HG03439 (cell line): ENCODE measurements around the gene SERPINB4.

ENCODE experiments used
- ATAC-seq: cut with Tn5 transposase; IDR thresholded peaks from one replicate; pipeline ENCODE4 v1.9.1; 2021; ENCODE audit warnings: mild to moderate bottlenecking, moderate library complexity; ENCODE audit not compliant: unreplicated experiment

The SERPINB4 gene

DNA sequence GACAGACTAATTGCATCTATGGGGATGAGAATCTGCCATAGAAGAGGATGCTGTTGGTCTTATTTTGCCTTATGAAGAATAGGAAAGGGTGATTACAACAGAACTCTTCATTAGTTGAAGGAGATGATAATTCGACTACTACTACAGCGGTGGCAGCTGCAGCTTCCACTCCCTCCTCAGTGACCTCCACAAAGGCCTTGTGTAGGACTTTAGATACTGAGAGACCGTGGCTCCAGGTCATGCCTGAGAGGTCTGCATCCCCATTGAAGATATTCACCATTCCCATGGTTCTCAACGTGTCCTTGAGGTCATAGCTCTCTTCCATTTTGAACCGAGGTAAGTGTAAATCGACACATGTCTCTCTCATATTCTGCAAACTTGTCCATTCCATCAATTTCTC lies 6.4 kb downstream of the SERPINB4 start:
- no peak for ATAC-seq

DNA sequence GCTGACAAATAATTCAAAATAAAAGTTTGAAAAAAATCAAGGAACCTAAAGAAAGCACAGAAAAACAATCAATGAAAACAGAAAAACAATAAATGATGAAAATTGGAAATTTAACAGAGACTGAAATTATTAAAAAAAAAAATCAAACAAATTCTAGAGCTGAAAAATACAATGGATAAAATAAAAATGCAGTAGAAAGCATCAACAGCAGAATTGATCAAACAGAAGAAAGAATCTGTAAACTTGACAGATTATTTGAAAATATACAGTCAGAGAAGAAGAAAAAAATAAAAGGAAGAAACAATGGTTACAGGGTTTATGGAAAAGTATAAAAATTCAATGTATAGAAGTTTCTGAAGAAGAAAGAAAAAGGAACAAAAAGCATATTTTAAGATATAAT lies 16.2 kb downstream of the SERPINB4 start:
- no peak for ATAC-seq

DNA sequence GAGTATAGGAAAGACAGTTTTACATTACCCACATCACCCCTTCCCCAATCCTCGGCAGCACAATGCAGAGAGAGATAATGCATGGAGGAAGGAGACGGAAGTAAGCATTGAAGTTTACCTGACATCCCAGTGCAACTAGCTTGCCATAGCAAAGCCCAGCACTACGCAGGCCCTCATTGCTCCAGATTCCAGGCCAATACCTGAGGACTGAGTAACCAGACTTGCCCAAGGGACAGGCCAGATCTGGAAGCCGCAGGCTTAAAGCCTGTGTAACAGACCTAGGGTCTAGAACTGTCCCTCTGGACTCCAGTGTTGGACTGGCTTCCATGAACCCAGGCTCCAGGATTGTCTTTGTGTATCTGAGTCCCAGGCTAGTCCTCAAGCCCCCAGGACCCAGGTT lies 17.6 kb downstream of the SERPINB4 start:
- no peak for ATAC-seq

GRCh38 chr18:63624863-63625262 lies 19.2 kb downstream of the SERPINB4 start:
- no peak for ATAC-seq

DNA sequence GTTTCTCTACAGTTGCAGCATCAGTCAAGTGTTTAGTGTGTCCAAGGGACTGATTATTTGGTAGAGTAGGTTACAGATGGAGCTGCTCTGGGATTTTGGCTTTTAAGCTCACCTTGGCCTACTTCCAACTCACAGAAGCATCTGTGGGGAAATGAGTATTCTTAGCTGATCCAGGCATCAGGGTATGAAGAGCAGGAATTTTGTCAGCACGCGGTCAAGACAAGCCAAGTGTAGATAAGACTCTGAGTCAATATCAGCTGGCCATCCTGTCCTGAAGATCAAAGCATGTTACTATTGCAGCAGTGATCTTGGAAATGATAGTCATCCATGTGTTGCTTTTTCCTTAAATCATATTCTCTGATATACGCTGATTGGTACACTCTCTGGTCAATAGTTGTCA lies 24.4 kb downstream of the SERPINB4 start:
- no peak for ATAC-seq

- no peak for ATAC-seq
Observed at GRCh38 chr18:63617915-63618234, 26.2 kb downstream of the SERPINB4 start.

DNA sequence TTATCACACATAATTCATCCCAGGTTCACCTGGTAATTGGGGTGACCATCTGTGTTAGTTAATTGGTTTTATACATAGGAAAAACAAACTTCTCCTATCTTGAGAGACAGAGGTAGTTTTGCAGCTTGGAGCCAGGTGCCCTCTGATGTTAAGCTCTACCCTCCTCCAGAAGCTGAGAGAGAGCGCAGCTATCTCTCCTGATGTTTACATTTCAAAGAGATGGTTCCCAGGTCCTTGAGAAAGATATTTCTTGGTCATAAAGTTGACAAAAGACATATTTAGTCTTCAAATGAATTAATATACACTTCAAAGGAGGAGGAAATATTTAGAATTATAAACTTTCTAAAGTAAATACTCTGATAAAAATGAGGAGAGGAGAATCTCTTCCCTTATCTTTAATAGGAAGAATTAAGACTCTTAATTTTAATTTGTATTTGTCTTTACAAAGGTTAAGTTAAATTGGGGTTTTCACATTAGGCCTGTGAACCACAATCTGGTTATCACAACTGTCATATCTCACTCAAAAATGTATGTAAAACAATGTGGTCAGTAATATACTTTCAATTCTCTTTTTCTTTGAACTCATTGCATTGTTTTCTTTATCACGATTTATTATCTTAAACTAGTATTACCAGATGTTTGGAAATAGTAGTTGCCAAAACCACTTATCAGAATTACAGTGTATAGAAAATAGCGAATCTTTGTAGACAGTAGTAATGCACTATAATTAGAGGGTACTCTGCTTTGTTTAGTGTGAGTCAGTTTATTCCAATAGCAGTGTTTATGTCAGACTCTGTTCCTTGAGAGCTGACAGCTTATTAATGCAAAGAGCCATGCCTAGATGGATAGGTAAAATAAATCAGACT lies 26.8 kb downstream of the SERPINB4 start:
- ATAC-seq: peak; percentile 76

- no peak for ATAC-seq
Observed at GRCh38 chr18:63613420-63613819, 30.6 kb downstream of the SERPINB4 start.

DNA sequence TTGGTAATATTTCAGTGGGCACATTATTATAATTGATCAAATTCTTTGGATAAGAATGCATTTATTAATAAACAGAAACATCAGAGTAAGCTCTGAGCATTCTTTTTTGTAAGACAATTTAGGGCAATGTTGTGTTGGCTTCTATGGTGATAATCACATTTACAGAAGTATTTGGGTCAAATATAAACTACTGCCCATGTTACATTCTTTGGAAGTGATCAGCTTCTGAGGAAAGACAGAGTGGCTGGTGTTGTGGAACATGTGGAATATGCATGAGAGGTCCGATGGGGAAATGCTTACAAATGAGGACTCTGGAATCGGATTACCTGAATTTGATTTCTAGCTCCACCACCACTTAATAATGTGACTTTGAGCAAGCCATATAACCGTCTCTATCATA lies 37.5 kb downstream of the SERPINB4 start:
- no peak for ATAC-seq

DNA sequence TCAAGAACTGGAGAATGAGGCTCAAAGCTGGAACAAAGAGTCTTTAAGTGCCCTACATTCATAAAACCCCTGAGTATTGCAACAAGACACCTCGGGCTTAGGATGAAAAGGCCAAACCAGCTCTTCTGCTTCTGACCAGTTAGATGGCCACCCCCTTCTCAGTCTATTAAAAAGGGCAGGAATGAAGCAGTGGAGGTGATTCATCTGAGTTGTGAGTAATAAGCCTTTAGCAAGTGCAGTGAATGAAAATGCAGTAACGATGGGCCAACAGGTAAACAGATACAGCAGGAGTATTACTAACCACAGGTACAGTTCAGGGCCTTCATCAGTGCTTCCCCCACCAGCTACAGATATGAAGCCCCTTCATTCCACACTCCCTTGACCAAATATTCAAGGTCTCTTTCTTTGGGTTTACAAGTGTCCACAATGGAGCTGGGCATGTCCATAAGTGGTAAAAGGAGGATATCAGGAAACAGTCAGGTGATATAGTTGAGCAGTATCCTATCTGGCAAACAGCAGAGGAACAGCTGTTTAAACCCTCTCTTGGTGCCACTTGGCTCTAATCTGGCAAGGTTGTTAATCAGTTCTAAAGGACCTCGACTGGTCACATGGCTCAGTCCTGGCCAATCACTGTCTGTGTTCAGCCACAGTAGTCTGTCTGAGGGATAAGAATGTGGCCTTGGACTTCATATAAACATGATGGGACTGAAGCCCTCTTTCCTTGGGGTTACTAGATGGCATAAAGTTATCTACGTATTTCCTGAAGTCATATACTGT lies 39.1 kb downstream of the SERPINB4 start:
- no peak for ATAC-seq

DNA sequence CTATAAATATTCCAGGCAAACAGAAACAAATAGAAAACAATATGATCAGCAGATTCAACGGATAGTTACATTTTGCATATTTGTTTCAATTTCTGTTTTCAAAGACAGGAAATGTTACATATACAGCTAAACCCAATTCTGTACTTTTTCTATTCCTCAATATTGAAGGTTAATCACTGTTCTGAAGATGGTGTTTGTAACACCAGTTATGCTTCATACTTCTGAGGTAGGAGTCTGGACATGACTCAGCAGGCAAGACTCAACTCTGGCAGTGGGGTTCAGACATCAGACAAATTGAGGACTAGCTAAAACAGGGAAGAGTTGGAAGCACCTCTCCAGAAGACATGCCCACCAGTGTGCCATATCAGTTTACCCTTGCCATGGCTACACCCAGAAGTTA lies 40.3 kb downstream of the SERPINB4 start:
- peak; percentile 93 for ATAC-seq

- ATAC-seq: no peak
Observed at GRCh38 chr18:63603355-63603754, 40.7 kb downstream of the SERPINB4 start.

DNA sequence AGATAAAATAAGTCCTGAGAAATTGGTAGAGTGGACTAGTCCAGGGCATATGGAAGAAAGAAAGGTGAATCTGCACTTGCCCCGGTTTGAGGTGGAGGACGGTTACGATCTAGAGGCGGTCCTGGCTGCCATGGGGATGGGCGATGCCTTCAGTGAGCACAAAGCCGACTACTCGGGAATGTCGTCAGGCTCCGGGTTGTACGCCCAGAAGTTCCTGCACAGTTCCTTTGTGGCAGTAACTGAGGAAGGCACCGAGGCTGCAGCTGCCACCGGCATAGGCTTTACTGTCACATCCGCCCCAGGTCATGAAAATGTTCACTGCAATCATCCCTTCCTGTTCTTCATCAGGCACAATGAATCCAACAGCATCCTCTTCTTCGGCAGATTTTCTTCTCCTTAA lies 47.1 kb downstream of the SERPINB4 start:
- ATAC-seq: no peak

- no peak for ATAC-seq
Observed at GRCh38 chr18:63592471-63592870, 51.6 kb downstream of the SERPINB4 start.

DNA sequence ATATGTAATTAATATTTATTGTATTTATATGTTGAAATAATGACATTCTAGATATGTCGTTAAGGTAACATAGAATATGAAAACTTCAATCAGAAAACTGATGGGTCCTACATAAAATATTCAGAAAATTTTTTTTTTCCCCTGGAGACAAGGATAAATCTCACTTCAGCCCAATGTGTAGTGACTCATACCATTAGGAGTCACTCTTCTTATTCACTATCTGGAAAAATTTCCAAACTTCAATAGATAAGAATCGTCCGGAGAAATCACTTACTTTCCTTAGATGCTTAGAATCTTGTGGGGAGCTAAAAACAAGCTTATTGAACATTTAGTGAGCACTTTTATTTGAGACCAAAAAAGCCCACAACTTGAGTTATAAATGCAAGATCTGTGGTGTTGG lies 52.3 kb downstream of the SERPINB4 start:
- ATAC-seq: no peak

- ATAC-seq: no peak
Observed at GRCh38 chr18:63590966-63591695, 52.9 kb downstream of the SERPINB4 start.

DNA sequence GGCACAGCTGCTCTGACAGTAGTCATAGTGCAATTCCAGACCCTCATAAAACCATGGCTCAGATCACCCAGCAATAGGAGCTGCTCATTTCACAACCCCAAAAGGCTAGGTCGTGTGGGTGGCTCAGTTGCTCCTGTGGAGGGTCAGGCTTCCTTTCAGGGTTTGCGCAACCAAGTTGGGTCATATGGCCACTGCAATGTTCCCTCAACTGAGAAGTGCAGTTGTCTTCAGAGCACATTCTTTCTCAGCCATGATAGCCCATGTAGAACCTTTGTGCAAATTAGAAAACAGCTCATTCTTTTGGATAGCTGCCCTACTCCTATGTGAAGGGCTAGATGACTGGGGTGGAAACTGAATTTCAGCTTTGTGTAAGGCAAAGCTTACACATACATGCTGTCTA lies 53.7 kb downstream of the SERPINB4 start:
- ATAC-seq: no peak

DNA sequence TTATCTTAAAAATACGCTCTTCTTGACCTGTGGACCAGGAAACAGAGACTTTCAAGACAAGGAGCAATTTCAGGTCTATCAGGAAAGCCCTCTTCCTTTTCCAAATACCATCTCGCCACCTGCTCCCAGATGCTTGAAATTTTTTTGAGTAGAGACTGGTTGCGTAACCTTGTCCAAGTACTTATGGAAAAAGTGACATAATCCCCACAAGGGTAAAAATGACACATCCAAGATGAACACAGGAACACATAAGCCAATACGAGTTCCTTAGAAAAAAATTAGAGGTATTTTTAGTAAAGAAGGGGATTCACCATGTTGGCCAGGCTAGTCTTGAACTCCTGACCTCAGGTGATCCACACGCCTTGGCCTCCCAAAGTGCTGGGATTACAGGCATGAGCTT lies 55.1 kb downstream of the SERPINB4 start:
- no peak for ATAC-seq
